Progenitor cell of endocrine pancreas (in vitro differentiated cells): ENCODE measurements around the gene SMCHD1. TPM values are rescaled to one million over a fixed set of nuclear protein-coding genes. Genes with fewer than 3 reads are reported as not detected.

ENCODE experiments used
- DNase-seq: peaks from one replicate; pipeline ENCODE4 v3.0.0; 2021; ENCODE audit warnings: low spot score; ENCODE audit not compliant: unreplicated experiment
- H3K27ac Mint-ChIP-seq: 2 replicates; pipeline ENCODE4 v1.8.0; 2021; ENCODE audit warnings: mild to moderate bottlenecking, moderate library complexity, mixed read lengths
- H3K27me3 Mint-ChIP-seq: 2 replicates; pipeline ENCODE4 v1.8.0; 2021; ENCODE audit warnings: mixed read lengths
- H3K36me3 Mint-ChIP-seq: 2 replicates; pipeline ENCODE4 v1.8.0; 2022; ENCODE audit warnings: mixed read lengths; ENCODE audit not compliant: insufficient read depth
- H3K4me1 Mint-ChIP-seq: 2 replicates; pipeline ENCODE4 v1.8.0; 2021; ENCODE audit warnings: low read depth, mixed read lengths
- H3K4me3 Mint-ChIP-seq: 2 replicates; pipeline ENCODE4 v1.8.0; 2021; ENCODE audit warnings: low read depth, mild to moderate bottlenecking, moderate library complexity, mixed read lengths
- H3K9me3 Mint-ChIP-seq: 2 replicates; pipeline ENCODE4 v1.8.0; 2021; ENCODE audit warnings: low read depth, mixed read lengths
- CTCF ChIP-seq: fragments of 200-600 bp; sonication (generic); IDR thresholded peaks from one replicate; pipeline ENCODE4 v1.5.0; 2021; ENCODE audit warnings: antibody characterized with exemption, mild to moderate bottlenecking; ENCODE audit not compliant: unreplicated experiment
- total RNA-seq: library from RNA; stranded (reverse); gene quantifications from 2 replicates; pipeline ENCODE4 v1.2.1, GENCODE V29; 2021

SMCHD1 gene
- total RNA-seq, 1 donor from 2014 or later, result 59.2 TPM

- H3K4me1 Mint-ChIP-seq, result peaks cover 9% of the 10 kb centered on the region
- H3K27me3 Mint-ChIP-seq, result no peaks in the 10 kb centered on the region
- peaks cover 32% of the 10 kb centered on the region for H3K36me3 Mint-ChIP-seq
- no peak overlapping the region for H3K27ac Mint-ChIP-seq
- no peaks in the 10 kb centered on the region for H3K9me3 Mint-ChIP-seq
- no peak for TF ChIP-seq CTCF
- no peak overlapping the region for H3K4me3 Mint-ChIP-seq
- DNase-seq, result no peak
Measured at GRCh38 chr18:2776601-2777000, 121.1 kb downstream of the SMCHD1 start.

DNA sequence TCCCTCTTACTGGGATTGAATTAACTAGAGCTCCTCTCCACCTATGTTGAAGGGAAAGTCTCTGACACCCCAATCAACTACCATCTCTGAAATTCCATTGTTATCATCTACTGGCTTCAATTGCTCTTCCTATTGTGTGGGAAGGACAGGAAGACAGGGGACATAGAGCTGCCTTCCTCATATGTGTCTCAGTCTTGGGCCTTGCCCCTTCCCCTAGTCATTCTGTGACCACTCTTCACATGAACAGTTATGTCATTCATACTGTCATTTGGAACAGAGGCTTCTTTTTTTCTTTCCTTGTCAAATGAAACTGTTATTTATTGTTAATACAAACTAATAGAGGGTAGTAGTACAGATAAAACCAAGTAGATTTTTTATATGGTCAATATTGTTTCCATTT is 121.7 kb downstream of the SMCHD1 start:
- H3K36me3 Mint-ChIP-seq, result peaks cover 31% of the 10 kb centered on the region
- H3K4me1 Mint-ChIP-seq, result peaks cover 9% of the 10 kb centered on the region
- no peaks in the 10 kb centered on the region for H3K9me3 Mint-ChIP-seq
- H3K27ac Mint-ChIP-seq, result no peak overlapping the region
- no peak for DNase-seq
- no peaks in the 10 kb centered on the region for H3K27me3 Mint-ChIP-seq
- no peak overlapping the region for H3K4me3 Mint-ChIP-seq
- no peak for TF ChIP-seq CTCF

GRCh38 chr18:2780750-2781149 is 125.2 kb downstream of the SMCHD1 start:
- no peak for DNase-seq
- H3K27me3 Mint-ChIP-seq, result no peaks in the 10 kb centered on the region
- H3K36me3 Mint-ChIP-seq, result peaks cover 28% of the 10 kb centered on the region
- H3K9me3 Mint-ChIP-seq, result no peaks in the 10 kb centered on the region
- no peak overlapping the region for H3K4me3 Mint-ChIP-seq
- H3K4me1 Mint-ChIP-seq, result peaks cover 9% of the 10 kb centered on the region
- H3K27ac Mint-ChIP-seq, result no peak overlapping the region
- TF ChIP-seq CTCF, result no peak

- Mint-ChIP-seq H3K4me1 (no peaks in the 10 kb centered on the region), H3K36me3 (peaks cover 16% of the 10 kb centered on the region), H3K27me3 (no peaks in the 10 kb centered on the region), H3K27ac (no peak overlapping the region), H3K9me3 (no peaks in the 10 kb centered on the region), H3K4me3 (no peak overlapping the region)
- no peak for TF ChIP-seq CTCF
- DNase-seq, result no peak
Measured at GRCh38 chr18:2787225-2787624, 131.7 kb downstream of the SMCHD1 start.

- Mint-ChIP-seq H3K27ac (no peak overlapping the region), H3K36me3 (peaks cover 16% of the 10 kb centered on the region)
- no peak for TF ChIP-seq CTCF
Measured at GRCh38 chr18:2792395-2792794, 136.9 kb downstream of the SMCHD1 start.

More at GRCh38 chr18:2792395-2792794, 136.9 kb downstream of the SMCHD1 start:
- Mint-ChIP-seq H3K9me3 (no peaks in the 10 kb centered on the region), H3K27me3 (no peaks in the 10 kb centered on the region), H3K4me3 (no peak overlapping the region), H3K4me1 (no peaks in the 10 kb centered on the region)
- no peak for DNase-seq
